GM21447 (cell line): ENCODE results near the gene RNMT.
A peak's percentile ranks its signal among the peaks of the same experiment; 100 is the strongest.
"Not testable (repeated sequence)": the region's sequence is repeated elsewhere in the genome, so short reads cannot be mapped to it uniquely, and the experiment has no call there.

Source experiments
- ATAC-seq: cut with Tn5 transposase; IDR thresholded peaks from one replicate; pipeline ENCODE4 v1.9.1; 2021; ENCODE audit not compliant: unreplicated experiment

RNMT gene

GRCh38 chr18:13726232-13726971 lies at the start of gene RNMT, which contains the start of gene FAM210A:
TSS of gene RNMT (plus strand) at chr18:13726673. CDS start at chr18:13731518, 4,845 bp downstream.
TSS of gene FAM210A (minus strand) at chr18:13726558. CDS start at chr18:13682077, 44,481 bp downstream.
- ATAC-seq = peak; percentile 79

GRCh38 chr18:13677350-13677749 lies 49.1 kb upstream of the RNMT start:
- not testable (repeated sequence) for ATAC-seq

DNA sequence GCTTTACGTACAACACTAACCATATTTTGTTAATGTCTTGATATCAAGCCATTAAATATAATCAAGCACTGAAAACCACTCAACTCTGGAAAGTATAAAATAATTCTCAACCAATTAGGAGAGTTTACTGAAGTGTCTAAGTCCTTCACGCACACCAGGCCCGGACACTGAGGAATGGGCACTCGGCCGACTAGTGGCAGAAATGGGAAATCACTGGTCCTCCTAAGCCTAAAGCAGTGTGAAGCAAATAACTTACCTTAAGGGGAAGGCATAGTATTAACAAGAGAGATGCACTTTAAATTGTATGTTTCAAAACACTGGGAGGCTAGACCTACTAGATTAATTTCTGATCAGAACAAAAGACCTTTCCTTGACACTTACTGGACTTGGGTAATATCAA lies 45.9 kb upstream of the RNMT start:
- no peak for ATAC-seq

DNA sequence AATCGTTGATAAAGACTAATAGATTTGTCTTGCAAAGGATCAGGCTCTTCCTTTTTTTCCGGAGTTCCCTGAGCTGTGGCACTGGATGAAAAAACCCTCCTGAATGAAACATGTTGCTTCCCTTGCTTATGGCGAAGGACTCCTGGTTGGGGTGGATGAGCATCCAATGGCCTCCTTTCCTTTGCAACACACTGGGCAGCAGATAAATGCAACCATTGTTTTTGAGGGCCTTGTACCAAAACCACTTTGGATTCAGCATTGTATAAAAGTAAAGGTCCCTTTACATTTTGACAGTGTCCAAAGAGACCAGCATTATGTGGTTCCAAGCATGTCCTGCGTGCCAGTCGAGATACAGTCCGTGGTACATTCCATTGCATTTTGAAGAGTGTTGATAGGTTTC lies 44.8 kb upstream of the RNMT start:
- ATAC-seq = no peak

DNA sequence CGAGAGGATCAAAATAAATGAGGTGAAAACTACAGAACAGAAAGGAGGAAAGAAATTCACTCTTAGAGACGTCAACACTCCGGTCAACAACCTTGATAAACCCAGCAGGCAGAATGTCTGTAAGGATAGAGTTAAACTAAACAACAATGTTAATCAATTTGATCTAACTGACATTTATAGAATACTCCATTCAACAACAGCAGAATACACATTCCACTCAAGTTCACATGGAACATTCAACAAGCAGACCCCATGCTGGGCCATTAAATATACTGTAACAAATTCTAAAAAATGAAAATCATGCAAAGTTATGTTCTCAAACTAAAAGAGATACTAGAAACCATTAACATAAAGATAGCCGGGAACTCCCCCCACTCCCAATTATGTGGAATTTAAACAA lies 41.9 kb upstream of the RNMT start:
- no peak for ATAC-seq

- ATAC-seq = no peak
These were observed 38.0 kb upstream of the RNMT start for GRCh38 chr18:13688191-13689136.

- ATAC-seq = not testable (repeated sequence)
These were observed 36.4 kb upstream of the RNMT start for GRCh38 chr18:13690060-13690459.

GRCh38 chr18:13695337-13695736 lies 31.1 kb upstream of the RNMT start:
- not testable (repeated sequence) for ATAC-seq

DNA sequence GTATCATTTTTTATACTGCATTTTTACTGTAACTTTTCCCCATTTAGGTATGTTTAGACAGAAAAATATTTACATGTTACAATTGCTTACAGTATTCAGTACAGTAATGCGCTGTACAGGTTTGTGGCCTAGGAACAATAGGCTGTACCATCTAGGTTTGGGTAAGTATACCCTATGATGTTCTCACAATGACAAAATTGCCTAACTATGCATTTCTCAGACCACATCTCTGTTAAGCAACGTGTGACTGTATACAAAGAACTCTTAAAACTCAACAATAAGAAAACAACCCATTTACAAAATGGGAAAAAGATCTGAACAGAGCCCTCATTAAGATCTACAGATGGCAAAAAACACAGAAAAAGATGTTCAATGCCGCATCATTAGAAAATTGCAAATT lies 29.5 kb upstream of the RNMT start:
- no peak for ATAC-seq

DNA sequence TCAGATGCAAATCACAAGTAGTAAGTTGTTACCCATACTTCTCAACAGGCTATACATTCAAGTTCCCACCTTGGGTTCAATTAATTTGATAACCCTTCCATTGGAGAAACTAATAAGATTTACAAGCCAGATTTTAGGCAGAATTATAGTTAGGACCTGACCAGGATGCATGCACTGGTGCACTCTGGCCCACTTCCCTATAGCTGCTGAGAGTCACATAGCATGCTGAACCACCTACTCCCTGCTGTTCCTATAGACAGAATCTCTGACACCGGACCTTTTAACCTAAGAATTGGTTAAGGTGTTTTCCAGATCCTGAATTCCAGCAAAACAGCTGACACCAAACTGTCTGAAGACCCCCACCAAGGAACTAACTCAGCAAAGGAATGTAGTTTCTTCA lies 26.3 kb upstream of the RNMT start:
- no peak for ATAC-seq

DNA sequence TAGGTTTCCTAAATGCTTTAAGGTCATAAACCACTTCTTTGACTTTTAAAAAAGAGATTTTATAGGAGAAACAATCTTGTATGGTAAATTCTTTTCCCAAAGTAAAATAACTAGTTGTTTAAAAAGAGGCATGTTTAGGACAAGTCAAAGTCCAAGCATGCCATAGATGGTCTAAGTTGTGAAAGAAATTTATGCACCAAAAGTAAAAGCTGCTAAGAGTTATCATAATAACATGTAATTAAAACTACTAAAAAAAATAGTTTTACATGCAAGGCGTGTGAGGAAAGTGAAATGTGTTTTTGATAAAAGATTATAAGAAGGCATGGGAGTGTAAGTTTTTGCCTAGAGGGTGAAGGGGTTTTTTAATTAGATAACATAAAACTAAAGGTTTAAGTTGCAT lies 22.6 kb upstream of the RNMT start:
- no peak for ATAC-seq

DNA sequence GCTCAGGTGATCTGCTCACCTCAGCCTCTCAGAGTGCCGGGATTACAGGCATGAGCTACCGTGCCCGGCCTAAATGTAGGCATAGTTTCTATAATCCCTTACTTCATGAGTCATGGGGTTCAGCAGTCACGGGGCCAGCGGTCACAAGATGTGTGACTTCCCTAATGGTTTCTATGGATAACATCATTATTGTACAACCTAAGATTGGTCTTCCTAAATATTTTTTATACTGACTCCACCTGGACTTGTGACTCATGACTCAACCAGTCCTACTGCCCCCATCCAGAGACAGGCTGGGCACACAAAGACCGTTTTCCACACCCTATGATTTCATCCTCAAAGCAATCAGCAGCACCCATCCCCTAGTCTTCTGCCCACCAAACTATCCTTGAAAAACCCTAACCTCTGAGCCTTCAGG lies 16.1 kb upstream of the RNMT start:
- ATAC-seq = no peak

- ATAC-seq = no peak
These were observed 13.9 kb upstream of the RNMT start for GRCh38 chr18:13712400-13713131.

GRCh38 chr18:13713455-13714055 lies 12.9 kb upstream of the RNMT start:
- no peak for ATAC-seq

- no peak for ATAC-seq
These were observed 11.1 kb upstream of the RNMT start for GRCh38 chr18:13715330-13715729.

DNA sequence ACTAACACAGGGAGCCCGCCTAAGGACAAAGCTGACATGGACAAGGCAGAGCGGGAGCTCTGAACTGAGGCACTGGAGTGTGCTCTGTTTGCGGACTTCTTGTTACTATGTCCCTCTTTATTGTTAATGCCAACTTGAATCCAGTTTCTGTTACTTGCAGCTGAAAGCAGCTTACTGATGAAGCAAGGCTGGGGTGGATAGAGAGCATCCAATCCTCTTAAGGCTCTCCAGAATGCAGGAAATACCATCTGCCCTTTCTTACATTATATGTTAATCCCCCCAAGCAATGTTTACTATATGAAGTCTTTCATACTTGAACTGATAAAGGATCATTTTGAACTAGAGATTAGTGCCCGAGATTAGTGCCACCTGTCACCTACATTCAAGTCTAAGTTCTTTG lies 9.6 kb upstream of the RNMT start:
- no peak for ATAC-seq

GRCh38 chr18:13720123-13720522 lies 6.3 kb upstream of the RNMT start:
- no peak for ATAC-seq

DNA sequence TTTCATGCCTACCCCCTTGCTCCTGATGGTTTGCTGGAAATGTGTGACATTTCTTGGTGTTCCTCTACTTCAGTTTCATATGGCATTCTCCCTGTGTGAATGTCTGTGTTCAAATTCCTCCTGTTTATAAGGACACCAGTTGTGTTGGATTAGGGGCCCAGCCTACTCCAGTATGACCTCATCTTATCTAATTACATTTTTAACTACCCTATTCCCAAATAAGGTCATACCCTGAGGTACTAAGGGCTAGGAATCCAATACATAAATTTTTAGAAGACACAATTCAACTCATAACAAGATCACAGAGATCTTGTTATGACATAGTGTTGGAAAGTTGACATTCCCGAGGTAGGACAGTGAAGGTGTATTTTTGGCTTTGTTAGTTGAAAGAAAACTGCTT lies 5.6 kb upstream of the RNMT start:
- ATAC-seq = no peak

- peak; percentile 0 for ATAC-seq
These were observed 774 bp upstream of the RNMT start for GRCh38 chr18:13725566-13726231.

DNA sequence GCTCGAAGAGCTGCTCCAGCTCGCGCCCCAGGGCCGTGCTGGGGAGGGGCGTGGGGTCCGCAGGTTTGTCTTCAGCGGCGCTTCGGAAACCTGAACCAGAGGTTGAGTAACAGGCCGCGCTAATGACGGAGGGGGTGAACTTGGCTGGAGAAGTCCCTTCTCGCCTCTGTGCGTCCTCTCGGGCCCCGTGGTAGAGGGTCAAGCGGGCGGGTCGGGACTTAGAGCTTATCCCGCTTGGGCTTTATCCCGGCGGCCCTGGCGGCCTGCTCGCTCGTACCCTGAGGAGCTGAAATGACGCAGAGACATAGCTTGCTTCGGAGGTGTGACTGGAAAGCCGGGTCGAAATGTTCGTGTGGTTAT lies 479 bp downstream of the RNMT start:
- ATAC-seq = peak; percentile 28
